ENCODE data around the gene UNCX.
"Not testable (repeated sequence)": the region's sequence is repeated elsewhere in the genome, so short reads cannot be mapped to it uniquely, and the experiment has no call there.

UNCX gene

GRCh38 chr7:1232623-1233332 lies at the start of gene UNCX:
UNCX (plus strand) TSS chr7:1232872; CDS start chr7:1233018, 146 bp downstream.
- DNase-seq (ENCODE audit: low spot score), result no peak

- no peak for DNase-seq (ENCODE audit: low spot score)
Measured at GRCh38 chr7:1187127-1187526, 45.5 kb upstream of the UNCX start.

DNA sequence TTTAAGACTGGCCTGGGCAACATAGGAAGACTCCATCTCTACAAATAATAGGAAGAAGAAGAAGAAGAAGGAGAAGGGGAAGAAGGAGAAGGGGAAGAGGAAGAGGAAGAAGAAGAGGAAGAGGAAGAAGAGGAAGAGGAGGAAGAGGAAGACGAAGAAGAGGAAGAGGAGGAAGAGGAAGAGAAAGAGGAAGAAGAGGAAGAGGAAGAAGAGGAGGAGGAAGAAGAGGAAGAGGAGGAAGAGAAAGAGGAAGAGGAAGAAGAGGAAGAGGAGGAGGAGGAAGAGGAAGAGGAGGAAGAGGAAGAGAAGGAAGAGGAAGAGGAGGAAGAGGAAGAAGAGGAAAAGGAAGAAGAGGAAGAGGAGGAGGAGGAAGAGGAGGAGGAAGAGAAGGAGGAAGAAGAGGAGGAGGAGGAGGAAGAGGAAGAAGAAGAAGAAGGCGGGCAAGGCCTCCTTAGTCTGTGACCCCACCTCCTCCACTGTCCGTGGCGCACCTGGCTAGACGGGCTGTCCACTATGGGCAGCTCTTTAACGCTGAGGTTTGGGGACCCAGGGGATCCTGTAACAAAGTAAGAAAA lies 43.9 kb upstream of the UNCX start:
- DNase-seq (ENCODE audit: low spot score), result no peak

- DNase-seq (ENCODE audit: low spot score), result no peak
Measured at GRCh38 chr7:1189986-1190772, 42.5 kb upstream of the UNCX start.

DNA sequence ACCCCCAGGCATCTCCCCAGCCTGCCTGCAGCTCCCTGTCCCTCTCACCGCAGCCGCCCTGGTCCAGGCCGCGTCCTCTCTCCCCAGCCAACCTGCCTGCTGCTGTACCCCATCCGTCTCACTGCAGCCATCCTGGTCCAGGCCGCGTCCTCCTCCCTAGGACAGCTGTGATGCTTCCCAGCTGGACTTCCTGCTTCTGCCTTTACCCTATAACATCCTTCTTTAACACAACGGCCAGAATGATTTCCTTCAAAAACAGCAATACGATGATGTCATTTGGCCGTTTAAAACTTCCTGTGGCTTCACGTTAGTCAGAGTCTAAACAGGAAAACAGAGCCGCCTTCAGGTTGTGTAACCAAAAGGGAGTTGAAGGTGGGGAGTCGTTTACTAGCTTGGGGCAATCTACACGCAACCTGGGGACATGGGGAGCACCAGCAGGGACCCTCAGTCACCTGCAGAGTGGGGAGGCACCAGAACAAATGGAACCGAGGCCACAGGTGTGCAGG lies 40.4 kb upstream of the UNCX start:
- no peak for DNase-seq (ENCODE audit: low spot score)

DNA sequence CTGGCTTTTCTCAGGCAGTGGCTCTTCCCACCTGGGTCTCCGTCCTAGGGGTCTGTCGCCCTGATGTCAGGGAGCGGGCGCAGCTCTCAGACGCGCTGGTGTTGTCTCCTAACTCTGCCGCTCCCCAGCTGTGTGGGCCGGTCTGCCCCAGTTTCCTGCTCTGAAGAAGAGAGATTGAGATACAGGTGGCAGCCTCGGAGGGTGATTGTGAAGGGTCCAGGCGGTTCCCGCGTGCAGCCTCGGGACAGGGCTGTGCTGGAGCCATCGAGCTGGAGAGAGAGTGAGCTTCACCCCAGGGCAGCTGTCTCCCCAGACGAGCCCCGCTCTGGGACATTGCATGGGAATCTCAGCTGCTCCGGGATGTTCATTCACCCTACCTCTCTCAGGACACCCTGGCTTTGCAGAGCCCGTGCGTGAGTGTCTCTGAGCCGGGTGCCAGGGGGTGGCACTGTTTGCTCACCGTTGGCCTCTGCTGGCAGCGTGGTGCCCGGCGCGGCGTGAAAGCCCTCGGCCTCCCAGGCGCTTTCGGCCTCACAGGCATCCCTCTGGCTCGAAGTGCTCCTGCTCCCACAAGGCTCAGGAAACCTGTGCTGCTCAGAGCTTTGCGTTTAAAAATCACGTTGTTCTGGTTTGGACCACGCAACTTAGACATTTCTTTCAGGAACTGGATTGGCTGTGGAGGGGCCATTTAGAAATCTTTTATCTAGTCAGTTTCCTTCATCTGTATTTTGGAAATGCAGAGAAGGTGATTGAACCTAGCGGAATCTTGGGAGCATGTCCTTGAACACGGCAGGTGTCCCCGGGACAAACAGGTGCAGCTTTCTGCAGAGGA lies 38.9 kb upstream of the UNCX start:
- peak; percentile 57 for DNase-seq (ENCODE audit: low spot score)

DNA sequence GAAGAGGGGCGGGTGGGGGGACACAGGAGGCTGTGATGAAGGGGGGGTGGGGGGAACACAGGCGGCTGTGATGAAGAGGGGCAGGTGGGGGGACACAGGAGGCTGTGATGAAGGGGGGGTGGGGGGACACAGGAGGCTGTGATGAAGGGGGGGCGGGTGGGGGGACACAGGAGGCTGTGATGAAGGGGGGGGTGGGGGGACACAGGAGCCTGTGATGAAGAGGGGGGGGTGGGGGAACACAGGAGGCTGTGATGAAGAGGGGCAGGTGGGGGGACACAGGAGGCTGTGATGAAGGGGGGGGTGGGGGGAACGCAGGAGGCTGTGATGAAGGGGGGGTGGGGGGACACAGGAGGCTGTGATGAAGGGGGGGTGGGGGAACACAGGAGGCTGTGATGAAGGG lies 36.2 kb upstream of the UNCX start:
- not testable (repeated sequence) for DNase-seq (ENCODE audit: low spot score)

GRCh38 chr7:1196950-1197349 lies 35.7 kb upstream of the UNCX start:
- no peak for DNase-seq (ENCODE audit: low spot score)

GRCh38 chr7:1197997-1198625 lies 34.6 kb upstream of the UNCX start:
- no peak for DNase-seq (ENCODE audit: low spot score)

DNA sequence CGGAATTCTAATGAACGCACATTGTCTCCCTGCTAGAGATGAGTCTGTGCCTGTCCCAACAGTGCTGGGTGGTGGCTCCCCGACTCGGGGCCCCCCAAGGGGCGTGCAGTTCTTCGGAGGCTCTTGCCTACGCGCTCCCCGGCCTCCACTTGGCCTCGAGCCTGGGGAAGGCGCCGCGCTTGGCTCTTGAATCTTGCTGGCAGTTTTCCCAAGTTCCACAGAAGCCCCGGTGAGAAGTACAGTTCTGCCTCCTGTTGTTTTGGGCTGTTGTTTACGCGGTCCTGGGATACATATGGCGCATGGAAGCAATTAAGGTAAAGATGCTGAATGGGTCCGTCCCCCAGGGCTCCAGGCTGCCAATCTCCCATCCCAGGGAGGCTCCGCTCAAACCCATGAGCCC lies 32.6 kb upstream of the UNCX start:
- DNase-seq (ENCODE audit: low spot score), result no peak

GRCh38 chr7:1201916-1202315 lies 30.8 kb upstream of the UNCX start:
- DNase-seq (ENCODE audit: low spot score), result no peak

DNA sequence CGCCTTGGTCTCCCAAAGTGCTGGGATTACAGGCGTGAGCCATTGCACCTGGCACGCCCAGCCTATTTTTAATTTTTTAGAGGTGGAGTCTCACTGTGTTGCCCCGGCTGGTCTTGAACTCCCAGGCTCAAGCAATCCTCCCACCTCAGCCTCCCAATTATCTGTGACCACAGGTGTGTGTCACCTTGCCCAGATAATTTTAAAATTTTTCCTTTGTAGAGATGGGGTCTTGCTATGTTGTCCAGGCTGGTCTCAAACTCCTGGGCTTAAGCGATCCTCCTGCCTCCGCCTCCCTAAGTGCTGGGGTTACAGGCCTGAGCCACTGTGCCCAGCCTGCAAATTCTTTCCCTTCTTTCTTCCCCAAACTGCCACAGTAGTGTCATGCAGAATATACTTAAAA lies 29.8 kb upstream of the UNCX start:
- DNase-seq (ENCODE audit: low spot score), result not testable (repeated sequence)

GRCh38 chr7:1204460-1205140 lies 28.1 kb upstream of the UNCX start:
- DNase-seq (ENCODE audit: low spot score), result no peak

DNA sequence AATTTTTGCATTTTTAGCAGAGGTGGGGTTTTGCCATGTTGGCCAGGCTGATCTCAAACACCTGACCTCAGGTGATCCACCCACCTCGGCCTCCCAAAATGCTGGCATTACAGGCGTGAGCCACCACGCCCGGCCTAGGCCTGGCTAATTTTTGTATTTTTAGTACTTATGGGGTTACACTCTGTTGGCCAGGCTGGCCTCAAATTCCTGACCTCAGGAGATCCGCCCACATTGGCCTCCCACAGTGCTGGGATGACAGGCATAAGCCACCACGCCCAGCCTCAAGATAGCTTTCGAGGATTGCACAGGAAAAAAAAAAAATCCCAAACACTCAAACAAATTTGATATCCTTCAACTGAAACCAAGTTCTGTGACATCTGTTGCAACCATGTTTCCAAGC lies 26.9 kb upstream of the UNCX start:
- DNase-seq (ENCODE audit: low spot score), result not testable (repeated sequence)

GRCh38 chr7:1209097-1209496 lies 23.6 kb upstream of the UNCX start:
- DNase-seq (ENCODE audit: low spot score), result no peak

DNA sequence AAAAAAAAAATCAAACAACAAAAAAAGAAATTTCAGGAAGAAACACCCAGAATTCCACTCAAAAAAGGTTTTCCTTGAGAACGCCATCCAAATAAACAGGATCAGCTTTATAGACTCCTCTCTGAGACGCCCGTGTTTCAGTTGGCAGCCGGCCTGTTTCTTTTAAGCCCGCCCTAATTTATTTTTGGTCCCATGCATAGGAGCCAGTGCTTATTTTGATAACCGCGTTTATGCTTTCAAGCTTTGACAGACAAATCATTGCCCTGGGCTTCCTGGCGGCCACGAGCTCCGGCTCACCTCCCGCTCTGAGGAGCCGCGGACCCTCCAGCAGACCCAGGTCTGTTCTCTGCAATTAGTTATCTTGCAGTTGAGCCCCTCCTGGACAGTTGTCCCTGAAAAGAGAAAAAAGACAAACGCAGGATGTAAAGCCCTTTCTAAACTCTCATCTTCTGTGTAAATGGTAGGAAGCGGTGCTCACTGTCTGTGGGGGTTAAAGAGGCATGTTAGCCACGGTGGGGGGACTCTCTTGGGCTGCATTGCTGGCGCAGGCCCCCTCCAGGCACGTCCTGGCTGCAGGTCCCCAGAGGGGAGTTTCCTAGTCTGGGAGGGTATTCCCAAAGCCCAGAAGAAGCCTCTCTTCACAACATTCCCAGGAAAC lies 22.2 kb upstream of the UNCX start:
- no peak for DNase-seq (ENCODE audit: low spot score)

GRCh38 chr7:1210979-1211608 lies 21.6 kb upstream of the UNCX start:
- DNase-seq (ENCODE audit: low spot score), result no peak

GRCh38 chr7:1211611-1212010 lies 21.1 kb upstream of the UNCX start:
- DNase-seq (ENCODE audit: low spot score), result no peak

DNA sequence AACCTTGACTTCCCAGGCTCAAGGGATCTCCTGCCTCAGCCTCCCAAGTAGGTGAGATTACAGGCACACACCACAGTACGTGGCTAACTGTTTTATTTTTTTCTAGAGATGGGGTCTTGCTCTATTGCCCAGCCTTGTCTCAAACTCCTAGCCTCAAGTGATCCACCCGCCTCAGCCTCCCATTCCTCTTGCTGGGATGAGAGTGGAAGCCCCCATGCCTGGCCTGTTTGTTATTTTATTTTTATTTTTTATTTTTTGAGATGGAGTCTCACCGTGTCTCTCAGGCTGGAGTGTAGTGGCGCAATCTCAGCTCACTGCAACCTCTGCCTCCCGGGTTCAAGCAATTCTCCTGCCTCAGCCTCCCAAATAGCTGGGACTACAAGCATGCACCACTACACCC lies 20.6 kb upstream of the UNCX start:
- not testable (repeated sequence) for DNase-seq (ENCODE audit: low spot score)

GRCh38 chr7:1214516-1214915 lies 18.2 kb upstream of the UNCX start:
- DNase-seq (ENCODE audit: low spot score), result no peak

All from HuH-7.5 (cell line).